Measurements from ENCODE around the gene SLC25A31.

SLC25A31 gene

GRCh38 chr4:127730142-127730913, at the start of gene SLC25A31:
SLC25A31 (plus strand) TSS chr4:127730400; CDS start chr4:127730546, 146 bp downstream.
- DNase-seq = no peak

- no peak for DNase-seq
Measured at GRCh38 chr4:127685292-127685691, 44.9 kb upstream of the SLC25A31 start.

DNA sequence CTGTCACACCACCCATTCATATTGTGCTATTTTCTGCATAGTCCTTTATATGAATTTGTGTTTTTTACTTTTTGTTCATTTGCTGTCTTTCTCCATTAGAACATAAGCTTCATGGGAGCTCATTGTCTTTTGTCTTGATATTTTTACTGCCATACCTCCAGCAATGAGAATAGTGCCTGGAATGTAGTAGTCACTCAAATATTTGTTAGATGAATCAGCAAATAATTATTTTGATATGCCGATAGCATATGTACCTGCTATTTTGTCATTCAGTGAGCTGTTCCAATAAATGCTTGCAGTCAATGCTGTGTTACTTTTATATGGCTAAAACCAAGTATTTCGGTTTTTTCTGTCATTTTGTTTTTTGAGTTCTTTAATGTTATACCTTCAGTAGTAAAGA, 43.5 kb upstream of the SLC25A31 start:
- DNase-seq = no peak

DNA sequence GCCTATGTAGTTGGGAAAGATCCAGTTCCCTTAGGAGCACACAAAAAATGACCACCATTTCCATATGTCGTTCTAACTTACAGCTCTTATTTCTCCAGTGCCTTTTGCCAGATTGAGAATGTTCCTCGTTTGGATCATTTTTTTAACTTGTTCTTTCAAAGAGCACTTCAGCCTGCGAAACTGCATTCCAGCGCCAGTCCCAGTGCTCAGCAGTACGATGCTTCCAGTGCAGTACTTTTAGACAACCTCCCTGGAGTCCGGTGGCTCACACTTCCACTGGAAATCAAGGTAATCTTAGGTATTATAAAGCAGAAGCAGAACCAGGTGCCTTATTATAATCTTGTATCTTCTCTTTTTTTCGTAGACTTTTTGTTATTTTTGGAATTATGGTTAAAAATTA, 42.6 kb upstream of the SLC25A31 start:
- no peak for DNase-seq

- DNase-seq = no peak
Measured at GRCh38 chr4:127698789-127699200, 31.4 kb upstream of the SLC25A31 start.

GRCh38 chr4:127708985-127709384, 21.2 kb upstream of the SLC25A31 start:
- no peak for DNase-seq

DNA sequence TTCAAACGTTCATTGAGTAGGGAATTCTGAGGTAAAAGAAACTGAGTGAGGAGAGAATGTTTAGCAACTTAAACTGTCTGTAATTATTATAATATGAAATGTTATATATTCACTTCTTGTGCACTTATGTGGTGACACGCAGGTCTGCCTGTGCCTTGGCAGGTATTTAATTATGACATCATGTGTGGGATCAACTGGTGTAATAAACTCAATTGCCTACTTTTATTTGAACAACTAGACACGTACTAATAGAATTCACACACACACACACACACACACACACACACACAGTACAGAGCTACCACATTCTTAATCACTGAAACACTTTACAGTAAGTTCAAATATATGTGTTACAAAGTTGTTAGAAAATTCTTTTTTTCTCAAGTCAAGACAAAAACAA, 20.7 kb upstream of the SLC25A31 start:
- DNase-seq = no peak

- no peak for DNase-seq
Measured at GRCh38 chr4:127731406-127731805, 1.2 kb downstream of the SLC25A31 start.

DNA sequence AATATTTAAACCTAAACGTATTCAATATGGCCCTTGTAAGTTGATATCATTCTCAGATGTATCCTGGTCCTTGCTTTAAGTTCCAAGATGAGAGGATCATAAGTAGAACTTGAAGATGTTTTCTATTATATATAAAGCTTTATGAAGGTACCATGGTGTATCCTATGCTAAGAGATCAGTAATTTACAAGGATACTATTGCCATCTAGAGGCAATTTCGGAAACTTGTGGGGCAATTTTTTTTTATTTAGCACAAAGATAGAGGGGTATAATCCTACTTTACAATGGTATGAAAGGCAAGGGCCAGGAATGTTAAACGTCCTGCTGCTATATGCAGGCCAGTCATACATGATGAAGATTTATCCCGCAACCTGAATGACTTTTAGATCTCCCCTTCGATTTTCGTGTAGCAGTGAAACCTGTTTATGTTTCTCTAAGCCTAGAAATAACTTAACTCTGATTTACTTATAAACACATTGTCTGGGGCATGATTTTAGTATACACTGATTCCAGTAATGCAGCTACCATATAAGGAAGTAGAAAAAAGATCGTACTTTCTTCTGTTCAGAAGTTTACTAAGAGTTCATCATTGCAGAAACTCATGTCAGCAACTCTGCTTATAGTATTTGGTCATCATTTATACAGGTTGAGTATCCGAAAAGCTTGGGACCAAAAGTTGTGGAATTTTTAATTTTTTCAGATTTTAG, 2.6 kb downstream of the SLC25A31 start:
- DNase-seq = no peak

DNA sequence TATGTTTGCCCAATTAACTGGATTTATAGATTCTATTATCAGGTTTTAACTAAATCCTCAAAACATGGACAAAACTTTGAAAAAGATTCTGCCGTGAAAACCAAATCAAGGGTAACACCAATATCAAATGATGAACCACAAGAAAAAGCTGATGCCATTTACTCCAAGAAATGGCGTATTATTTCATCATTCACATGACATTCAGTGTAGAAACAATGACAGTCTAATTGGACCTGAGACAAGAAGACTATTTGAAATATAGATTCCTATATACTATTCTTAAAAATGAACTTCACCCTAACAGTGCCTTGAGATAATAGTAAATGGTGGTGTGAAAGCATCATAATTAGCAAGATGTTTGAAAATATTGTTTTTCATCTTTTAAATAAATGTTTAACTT, 4.8 kb downstream of the SLC25A31 start:
- no peak for DNase-seq

- DNase-seq = no peak
Measured at GRCh38 chr4:127737295-127737694, 7.1 kb downstream of the SLC25A31 start.

- DNase-seq = no peak
Measured at GRCh38 chr4:127741247-127741646, 11.0 kb downstream of the SLC25A31 start.

- DNase-seq = no peak
Measured at GRCh38 chr4:127747883-127748282, 17.7 kb downstream of the SLC25A31 start.

GRCh38 chr4:127748957-127749356, 18.8 kb downstream of the SLC25A31 start:
- DNase-seq = no peak

DNA sequence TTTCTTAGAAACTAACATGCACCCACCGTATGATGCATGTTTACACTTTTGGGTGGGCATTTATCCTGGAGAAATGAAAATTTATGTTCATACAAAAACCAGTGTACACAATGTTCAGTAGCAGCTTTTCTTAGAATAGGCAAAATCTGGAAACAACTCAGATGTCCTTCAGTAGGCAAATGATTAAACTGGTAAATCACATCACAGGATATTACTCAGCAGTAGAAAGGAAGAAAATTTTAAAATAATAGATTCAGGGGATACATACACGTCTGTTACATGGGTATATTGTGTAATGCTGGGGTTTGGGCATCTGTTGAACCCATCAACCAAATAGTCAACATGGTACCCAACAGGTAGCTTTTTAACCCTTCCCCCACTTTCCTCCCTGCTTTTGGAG, 26.7 kb downstream of the SLC25A31 start:
- DNase-seq = no peak

- no peak for DNase-seq
Measured at GRCh38 chr4:127759228-127759820, 29.1 kb downstream of the SLC25A31 start.

GRCh38 chr4:127759893-127760292, 29.7 kb downstream of the SLC25A31 start:
- DNase-seq = no peak

- no peak for DNase-seq
Measured at GRCh38 chr4:127771535-127772275, 41.5 kb downstream of the SLC25A31 start.

GRCh38 chr4:127772769-127773671, 42.8 kb downstream of the SLC25A31 start:
- DNase-seq = no peak

DNA sequence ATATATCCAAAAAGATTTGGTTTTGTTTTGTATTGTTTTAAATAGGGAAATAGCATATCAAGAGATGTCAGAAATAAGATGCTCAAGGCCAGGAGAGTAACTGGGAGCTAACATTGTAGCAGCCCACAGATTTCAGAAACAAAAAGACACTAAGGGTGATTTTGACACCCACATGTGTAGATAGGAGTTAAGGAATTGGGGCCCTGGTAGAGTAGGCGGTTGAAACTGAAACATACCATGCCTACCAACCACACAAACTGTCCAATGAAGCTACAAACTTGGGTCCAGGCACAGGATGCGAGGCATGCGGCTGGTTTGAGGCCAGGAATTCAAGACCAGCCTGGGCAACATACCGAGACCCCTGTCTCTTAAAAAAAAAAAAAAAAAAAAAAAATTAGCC, 45.6 kb downstream of the SLC25A31 start:
- DNase-seq = no peak

GRCh38 chr4:127776620-127777019, 46.4 kb downstream of the SLC25A31 start:
- DNase-seq = no peak

GRCh38 chr4:127777487-127777886, 47.3 kb downstream of the SLC25A31 start:
- DNase-seq = no peak
